Suppressor macrophage treated with lipopolysaccharide for 1 hour (primary cell): ENCODE measurements around the gene BTBD17.
"Not testable (repeated sequence)": the region's sequence is repeated elsewhere in the genome, so short reads cannot be mapped to it uniquely, and the experiment has no call there.

ENCODE experiments used
- DNase-seq, 3 donors: peaks; one replicate each; pipeline ENCODE4 v3.0.0-alpha.2; 2020 to 2022

Gene BTBD17, protein sequence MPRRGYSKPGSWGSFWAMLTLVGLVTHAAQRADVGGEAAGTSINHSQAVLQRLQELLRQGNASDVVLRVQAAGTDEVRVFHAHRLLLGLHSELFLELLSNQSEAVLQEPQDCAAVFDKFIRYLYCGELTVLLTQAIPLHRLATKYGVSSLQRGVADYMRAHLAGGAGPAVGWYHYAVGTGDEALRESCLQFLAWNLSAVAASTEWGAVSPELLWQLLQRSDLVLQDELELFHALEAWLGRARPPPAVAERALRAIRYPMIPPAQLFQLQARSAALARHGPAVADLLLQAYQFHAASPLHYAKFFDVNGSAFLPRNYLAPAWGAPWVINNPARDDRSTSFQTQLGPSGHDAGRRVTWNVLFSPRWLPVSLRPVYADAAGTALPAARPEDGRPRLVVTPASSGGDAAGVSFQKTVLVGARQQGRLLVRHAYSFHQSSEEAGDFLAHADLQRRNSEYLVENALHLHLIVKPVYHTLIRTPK

DNA sequence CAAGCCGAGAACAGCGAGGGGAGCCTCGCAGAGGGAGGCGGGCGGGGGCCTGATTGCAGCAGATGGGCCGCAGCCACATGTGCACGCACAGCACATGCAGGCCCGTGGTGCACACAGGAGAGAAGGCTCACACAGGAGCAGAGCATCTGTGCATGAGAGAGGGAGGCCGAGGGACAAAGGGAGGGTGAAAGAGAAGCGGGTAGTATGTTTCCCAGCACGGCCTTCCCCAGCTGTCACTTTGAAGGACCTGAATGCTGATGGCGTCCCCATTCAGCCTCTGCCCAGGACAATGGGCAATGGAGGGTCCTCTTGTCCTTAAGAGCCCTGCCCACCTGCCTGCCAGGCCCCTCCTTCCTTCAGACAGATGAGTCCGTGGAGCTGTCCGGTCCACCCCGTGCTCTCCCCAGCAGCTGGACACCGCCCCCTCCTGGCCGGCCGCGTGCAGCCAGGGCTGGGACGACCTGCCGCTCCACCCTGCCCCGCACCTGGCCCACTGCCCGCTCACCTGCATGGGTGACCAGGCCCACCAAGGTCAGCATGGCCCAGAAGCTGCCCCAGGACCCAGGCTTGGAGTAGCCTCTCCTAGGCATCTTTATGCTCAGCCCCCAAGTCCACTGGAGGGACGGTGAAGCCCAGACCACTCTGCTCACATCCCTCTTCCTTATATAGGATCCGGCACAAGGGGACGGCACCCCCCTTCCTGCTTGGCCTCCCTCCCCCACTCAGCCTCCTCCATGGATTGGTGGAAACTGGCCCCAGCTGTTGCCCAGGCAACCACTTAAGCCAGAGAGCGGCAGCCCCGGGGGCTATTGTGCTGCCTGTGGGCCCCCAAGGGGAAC, at the start of gene BTBD17:
Gene BTBD17, minus strand, starts transcription at position 639 of the 839 bp plus-strand sequence. Its CDS starts 49 bp downstream, at position 590.
- peak; percentile 42 to 74 (median 53) for DNase-seq

DNA sequence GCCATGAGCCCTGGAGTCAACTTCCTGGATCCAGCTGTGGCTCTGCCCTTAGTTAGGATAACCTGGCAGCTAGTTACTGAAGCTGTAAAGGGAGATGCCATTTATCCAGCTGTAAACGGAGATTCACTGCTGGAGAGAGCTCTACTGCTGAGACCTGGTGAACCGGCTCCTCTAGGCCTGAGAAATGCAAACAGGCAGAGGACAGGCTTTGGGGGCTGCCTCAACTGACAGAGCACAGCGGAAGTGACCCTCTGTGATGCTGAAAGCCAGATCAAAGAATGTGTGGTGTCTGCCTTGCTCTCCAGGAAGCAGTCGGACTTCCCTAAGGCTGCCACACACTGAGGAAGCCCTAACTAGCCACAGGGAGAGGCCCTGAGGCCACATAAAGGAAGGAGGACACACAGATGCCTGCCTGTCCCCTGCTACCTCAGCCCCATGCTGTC, 48.4 kb upstream of the BTBD17 start:
- DNase-seq = no peak

DNA sequence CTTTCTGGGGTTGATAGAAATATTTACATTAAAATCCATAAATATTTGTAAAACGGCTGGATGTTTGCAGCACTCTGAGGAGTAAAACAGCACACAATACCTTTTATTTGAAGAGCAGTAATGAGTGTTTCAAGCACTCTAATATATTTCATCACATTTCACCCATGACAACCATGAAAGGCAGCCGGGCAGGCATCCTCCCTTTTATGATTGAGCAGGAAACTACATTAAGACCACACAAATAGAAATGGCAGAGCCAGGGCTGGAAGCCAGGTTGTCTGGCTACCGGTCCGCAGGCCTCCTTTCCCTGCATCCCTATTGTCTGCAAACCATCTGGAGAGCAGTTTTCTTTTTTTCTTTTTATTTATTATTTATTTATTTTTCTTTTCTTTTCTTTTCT, 47.1 kb upstream of the BTBD17 start:
- no peak for DNase-seq

DNA sequence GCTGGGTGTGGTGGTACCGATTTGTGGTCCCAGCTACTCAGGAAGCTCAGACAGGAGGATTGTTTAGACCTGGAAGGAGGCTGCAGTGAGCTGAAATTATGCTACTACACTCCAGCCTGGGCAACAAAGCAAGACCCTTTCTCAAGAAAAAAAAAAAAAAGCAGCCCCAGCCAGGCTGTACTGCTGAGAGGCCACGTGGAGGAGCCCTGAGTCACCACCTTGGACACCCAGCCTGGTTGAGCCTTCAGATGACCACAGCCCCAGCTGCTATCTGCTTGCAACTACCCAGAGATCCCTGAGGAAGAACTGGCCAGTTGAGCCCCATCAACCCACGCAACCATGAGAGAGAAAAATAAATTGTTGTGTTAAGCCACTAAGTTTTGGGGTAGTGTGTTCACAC, 46.6 kb upstream of the BTBD17 start:
- DNase-seq = peak; percentile 35 to 44 (median 38)

DNA sequence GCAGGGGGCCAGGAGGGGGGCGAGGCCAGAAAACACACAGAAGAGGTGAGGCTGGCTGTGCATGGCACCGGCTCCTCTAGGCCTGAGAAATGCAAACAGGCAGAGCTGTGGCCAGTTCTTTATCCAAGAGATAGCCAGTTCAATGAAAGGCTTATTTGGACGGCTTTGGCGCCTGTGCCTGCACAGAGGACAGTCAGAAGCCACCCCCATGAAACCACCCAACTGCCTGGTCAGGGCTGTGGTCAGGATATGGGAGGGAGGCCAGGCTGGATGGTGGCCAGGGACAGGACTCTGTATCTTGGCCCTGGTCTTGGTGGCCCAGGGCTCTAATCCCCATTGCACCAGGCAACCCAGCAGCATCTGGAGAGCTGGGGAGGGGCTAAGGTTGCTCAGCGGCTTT, 45.7 kb upstream of the BTBD17 start:
- DNase-seq = no peak

DNA sequence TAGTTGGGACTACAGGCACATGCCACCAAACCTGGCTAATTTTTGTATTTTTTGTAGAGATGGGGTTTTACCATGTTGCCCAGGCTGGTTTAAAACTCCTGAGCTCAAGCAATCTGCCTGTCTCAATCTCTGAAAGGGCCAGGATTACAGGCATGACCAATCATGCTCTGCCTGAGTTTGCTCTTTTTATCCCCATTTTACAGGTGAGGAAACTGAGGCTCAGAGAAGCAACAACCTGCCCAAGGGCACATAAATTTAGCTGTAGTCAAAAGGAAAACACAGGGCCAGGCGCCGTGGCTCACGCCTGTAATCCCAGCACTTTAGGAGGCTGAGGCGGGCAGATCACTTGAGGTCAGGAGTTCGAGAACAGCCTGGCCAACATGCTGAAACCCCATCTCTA, 43.6 kb upstream of the BTBD17 start:
- DNase-seq = not testable (repeated sequence)

DNA sequence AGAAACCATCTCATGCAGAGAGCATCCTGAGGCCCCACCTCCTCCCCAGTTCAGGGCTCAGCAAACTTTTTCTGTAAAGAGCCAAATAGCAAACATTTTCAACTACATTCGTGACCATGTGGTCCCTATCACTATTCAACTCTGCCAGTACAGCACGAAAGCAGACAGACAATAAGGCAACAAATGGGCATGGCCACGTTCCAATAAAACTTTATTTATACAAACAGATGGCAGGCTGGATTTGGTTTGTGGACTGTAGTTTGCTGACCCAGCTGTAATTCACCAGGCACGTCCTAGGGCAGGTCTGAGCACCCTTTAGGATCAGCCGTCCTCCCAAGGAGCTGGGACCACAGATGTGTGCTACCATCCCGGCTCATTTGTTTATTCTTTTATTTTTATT, 43.1 kb upstream of the BTBD17 start:
- no peak for DNase-seq

DNA sequence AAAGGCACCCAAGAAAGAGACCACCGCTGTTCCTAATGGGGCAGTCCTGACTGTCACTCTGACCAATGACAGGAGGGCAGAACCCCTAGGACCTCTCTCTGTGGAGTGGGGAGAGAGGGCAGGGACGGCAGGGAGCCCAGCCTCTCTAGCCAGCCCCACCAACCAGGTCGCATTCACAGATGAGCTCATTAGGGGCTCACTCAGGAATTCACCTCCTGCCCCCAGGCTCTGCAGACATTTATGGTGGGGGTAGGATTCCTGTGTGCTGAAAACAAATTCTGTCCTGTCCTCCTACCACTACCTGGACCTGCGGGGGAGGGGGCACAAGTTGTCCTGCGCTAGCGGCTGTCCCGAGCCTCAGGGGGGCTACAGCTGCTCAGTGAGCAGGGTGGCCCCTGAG, 42.5 kb upstream of the BTBD17 start:
- DNase-seq = no peak

DNA sequence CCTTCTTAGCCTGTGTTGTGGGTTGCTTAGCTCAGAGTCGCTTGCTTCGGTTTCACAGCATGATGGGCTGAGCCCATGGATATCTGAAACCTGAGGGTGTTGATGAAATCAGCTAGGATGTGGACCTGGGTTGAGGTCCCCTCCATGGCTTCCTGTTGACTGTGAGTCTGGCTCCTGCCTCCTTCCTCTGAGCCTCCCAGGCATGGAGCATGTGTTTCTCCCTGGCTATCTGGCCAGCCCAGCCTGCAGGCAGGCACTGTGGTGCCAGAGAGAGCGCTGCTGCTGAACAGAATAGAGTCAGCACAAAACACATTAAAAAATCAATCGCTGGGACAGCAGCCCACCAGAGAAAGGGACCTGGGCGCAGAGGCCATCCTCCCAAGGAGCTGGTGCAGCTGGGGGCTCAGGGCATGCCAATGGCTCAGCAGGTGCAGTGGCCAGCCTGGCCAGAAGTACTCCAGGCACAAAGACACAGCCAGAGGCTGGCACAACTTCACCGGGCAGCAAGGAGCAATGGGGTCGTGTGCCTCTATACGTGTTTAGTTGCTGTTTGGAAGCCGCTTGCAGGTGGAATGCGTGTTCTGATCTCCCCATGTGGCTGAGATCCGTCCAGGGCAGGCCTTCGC, 42.0 kb upstream of the BTBD17 start:
- no peak for DNase-seq

DNA sequence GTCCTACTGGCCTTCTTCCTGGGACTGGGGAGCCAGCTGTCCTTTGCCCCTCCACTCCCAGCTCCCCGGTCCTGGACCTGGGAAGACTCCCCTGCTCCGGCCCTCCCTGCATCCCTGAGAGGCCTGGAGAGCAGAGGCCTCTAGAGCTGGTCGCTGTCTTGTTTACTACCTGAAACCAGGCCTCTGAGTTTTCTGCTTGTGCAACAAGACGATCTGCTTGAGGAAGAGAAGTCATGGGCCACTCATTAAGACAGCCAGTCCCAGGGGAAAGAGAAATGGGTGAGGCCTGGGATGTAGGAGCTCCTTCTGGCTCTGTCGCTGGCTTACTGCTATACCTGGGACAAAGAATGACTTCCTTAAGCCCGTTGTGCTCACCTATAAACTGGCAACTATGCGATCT, 40.4 kb upstream of the BTBD17 start:
- no peak for DNase-seq

DNA sequence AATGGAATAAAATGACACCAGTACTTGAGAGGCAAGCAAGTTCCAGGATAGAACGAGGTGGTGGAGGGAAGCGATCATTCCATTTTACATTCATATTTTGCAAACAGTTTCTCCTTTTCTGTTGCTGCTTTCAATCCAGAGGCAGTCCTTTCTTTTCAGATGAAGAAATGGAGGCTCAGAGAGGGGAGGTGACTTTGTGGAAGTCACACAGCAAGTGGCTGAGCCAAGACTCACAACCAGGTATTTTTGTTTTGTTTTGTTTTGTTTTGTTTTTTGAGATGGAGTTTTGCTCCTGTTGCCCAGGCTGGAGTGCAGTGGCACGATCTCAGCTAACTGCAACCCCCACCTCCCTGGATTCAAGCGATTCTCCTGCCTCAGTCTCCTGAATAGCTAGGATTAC, 34.9 kb upstream of the BTBD17 start:
- DNase-seq = no peak

DNA sequence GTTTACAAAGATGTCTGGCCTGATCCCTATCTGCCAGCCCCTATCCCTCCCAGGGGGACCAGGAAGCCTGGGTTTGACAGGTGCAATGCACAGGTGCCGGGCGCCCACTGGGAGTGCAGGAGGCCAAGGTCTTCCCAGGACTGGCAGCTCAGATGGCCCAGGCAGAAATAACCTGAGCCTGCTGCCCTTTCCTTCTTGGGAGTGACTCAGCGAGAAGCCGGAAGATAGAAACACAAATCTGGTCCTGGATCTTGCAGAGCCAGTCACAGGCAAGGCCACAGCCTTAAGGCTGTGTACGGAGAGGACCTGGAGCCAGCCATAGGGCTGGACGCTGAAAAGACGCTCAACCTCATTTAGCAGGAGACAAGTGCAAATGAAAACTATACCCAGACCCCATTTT, 33.3 kb upstream of the BTBD17 start:
- DNase-seq = no peak

DNA sequence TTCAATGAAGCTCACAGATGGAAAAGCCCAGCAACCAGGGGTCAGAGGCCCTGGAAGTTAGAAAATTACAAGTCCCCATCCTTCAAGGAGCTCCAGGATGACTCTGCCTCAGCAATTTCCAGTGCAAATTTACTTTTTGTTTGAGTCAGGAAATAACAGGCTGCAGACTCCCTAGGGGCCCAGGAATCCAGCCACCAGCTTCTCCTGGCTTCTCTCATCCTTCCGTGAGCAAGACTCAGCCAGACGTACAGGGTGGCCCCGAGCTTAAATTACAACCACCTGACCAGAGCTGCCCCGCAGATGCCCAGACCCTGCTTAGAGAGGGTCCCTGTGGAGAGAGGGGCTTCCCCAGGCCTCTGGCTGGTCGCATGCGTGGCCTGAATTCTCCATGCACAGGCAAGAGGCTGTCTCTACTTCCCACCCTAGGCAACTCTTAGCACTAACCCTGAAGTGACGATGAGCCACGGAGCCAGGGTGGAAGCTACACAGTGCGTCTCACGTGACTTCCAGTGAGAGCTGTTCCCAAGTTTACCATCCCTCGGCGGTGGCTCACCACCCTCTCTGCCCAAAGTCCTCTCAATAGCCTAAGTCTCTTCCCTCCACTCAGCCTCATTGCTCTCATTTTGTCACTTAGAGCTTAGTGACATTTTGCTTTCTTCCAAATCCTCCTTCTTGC, 32.7 kb upstream of the BTBD17 start:
- DNase-seq = no peak

DNA sequence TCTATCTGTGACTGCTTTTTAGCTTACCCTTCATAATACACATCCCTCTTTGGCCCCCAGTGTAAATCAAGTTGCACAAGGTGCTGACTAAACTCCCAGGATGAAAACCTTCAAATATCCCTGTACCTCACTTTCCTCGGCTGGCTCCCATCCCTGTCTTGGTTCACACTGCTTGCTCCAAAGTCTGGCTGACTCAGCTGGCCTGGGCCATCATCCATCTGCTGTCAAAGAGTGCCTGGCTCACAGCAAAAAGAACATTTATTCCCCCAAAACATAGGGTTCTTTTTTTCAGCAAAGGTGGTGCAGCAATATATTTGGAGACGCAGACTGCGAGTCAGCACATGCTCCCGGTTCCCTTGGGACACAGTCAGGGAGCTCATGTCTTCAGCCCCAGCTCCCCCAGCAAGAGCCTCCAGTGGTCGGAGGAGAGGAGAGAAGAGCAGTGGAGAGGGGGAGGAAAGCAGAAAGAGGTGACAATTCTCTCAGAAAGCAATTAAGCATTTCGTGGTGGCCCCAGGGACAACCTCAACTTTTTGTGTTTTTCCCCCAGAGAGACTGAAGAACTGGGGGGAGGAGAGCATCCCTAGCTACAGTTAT, 31.8 kb upstream of the BTBD17 start:
- no peak for DNase-seq

DNA sequence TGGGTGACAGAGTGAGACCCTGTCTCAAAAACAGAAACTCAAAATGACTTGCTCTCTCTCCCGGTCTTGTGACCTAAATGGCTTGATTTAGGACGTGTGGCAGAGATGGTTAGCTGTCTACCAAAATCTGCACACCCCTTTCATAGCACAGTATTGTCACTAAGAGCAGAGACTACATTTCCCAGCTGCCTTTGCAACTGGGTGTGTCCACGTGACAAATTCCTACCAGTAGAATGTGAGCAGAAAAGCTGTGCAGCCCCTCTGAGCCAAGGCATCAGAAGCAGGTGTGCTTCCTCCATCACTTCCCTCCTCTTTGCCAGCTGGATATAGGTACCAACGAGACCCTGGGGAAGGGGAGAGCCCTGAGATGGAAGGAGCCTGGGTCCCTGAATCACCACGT, 31.2 kb upstream of the BTBD17 start:
- DNase-seq = no peak

DNA sequence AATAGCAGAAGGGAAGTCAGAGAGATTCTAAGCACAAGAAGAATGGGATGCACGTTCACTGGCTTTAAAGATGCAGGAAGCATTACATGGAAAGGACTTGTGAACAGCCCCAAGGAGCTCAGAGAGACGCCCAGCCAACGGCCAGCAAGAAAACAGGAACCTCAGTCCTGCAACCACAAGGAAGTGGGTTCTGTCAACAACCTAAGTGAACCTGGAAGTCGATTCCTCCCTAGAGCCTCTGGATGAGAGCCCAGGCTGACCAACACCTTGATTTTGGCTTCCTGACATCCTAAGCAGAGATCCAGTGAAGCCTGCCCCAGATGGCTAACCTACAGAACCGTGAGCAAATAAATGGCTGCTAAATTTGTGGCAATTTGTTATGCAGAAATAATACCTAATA, 30.1 kb upstream of the BTBD17 start:
- peak in 1 of 3 donors; percentile 25 for DNase-seq

DNA sequence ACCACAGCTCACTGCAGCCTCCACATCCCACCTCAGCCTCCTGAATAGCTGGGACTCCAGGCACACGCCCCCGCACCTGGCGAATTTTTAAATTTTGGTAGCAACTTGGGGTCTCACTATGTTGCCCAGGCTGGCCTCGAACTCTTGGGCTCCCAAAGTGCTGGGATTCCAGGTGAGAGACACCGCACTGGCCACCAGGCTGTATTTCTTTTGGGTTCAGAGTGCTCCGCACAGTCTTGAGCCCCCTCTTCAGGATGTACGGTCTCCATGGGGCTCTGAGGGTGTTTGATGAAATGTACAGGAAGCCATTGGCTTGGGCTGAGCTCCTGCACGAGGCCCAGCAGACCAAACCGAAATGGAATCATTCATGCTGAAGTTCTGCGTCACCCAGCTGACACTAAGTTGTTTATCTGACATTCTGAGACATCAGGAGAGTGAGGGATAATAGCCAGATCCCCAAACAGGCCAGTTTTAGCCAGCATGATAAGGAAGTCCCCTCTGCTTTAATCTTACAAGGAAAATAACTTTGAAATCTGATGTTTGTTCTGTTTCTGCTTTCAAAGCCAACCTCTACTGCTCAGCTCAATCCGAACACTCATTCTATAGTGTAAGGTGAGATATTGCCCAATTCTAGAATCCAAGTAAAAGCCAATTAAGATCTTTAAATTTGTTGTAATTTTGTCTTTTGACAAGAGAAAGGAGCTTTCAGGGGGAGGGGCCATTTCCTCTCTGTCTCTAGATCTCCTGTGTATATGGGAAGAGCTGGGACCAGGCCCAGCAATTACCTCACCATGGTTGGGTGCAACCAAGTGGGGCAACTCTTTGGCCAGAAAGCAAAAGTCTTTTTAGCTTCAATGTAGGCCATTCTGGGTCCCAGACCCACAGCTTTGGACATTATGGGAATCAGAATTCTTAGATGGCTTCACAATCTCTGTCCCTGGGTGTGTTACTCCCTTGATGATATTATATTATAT, 29.3 kb upstream of the BTBD17 start:
- DNase-seq = no peak

DNA sequence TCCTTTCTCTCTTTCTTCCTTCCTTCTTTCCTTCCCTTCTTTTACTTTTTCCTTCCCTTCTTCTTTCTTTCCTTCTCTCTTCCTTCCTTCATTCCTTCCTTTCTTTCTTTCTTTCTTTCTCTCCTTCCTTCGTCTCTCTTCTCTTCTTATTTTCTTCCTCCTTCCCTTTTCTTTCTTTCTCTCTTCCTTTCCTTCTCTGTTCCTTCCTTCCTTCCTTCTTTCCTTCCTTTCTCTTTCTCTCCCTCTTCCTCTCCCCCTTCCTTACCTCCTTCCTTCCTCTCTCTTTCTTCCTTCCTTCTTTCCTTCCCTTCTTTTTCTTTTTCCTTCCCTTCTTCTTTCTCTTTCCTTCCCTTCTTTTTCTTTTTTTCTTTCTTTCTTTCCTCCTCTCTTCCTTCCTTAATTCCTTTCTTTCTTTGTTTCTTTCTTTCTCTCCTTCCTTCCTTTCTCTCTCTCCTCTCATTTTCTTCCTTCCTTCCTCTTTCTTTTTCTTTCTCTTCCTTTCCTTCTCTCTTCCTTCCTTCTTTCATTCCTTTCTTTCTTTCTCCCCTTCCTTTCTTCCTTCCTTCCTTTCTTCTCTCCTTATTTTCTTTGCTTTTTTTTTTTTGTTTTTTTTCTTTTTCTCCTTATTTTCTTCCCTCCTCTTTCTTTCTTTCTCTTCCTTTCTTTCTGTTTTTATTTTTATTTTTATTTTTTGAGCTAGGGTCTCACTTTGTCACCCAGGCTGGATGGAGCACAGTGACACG, 28.4 kb upstream of the BTBD17 start:
- DNase-seq = no peak

DNA sequence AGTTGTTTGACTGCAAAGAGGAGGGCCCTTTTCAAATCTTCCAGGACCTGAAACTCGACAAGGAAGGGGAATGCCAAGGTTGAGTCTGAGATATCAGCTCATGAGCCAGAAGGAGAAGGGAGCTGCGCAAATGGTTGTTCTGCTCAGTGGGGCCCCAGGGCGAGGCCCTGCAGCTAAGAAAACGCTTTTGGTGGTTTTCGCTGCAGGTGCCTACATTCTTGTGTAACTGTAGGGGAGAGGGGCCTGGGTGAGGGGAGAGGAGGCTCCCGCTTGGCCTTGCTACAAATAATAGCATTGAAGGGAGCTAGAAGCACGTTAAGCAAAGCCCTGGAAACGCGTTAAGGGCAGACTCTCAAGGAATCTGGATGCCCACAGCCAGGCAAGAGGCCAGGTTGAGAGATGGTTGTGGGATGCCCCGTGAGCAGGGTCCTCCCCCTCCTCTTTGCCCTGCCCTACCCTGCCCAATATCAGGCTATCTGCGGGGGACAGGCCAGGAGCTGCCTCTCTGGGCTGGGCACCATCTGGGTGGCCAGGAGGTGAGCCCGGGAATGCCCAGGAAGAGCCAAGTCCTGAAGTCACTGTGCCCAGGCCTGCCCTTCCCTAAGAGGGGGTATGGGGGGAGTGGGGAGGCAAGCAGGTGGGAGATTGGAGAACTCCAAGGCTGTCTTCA, 27.6 kb upstream of the BTBD17 start:
- DNase-seq = no peak
